AG08396 (cell line): ENCODE data around the gene ADAMTSL1.
A peak's percentile ranks its signal among the peaks of the same experiment; 100 is the strongest.

Experiments
- DNase-seq: peaks from one replicate; pipeline ENCODE4 v3.0.0; 2012; ENCODE audit warnings: low spot score, mixed read lengths

ADAMTSL1 gene

GRCh38 chr9:18660001-18660400 lies 186.0 kb downstream of the ADAMTSL1 start:
- no peak for DNase-seq

DNA sequence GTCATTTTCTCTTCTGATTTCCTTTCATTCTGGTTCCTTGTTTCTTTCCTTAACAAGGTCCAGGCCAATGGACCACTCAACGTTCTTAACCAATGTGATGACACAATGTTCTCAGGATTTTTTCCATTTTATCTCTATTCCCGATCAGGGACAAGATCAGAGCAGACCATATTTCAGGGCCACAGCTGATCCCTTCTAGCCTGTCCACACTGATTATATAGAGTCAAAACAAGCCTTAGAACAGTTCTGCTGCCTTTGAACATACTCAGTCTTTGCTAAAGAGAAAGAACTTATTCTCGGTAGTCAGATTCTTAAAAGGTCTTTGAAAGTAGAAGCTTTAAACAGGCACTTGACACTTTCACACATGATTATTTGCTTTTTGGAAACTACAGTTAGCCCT lies 188.4 kb downstream of the ADAMTSL1 start:
- DNase-seq = no peak

DNA sequence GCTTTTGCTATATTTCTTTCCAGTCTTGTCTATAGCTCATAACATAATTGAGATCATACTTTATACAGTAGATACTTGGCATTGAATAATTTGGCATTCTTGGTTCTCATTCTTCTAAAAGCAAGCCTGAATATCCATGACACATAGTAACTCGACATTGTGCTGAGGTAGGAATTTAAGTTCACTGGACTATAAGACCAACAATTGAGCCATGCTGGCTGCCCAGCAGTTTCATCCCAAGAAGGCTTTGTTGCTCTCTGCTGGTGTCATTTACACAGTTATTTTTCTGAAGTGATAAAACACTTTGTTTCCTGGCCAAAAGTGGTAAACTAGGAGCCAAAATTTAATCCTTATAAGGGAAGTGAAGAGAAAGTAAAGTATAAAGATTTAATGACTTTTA lies 192.0 kb downstream of the ADAMTSL1 start:
- DNase-seq = no peak

- peak; percentile 13 for DNase-seq
Observed at GRCh38 chr9:18666348-18666747, 192.4 kb downstream of the ADAMTSL1 start.

GRCh38 chr9:18666986-18667772 lies 193.2 kb downstream of the ADAMTSL1 start:
- DNase-seq = no peak

- no peak for DNase-seq
Observed at GRCh38 chr9:18668944-18669343, 195.0 kb downstream of the ADAMTSL1 start.

- DNase-seq = no peak
Observed at GRCh38 chr9:18672706-18673105, 198.8 kb downstream of the ADAMTSL1 start.

GRCh38 chr9:18673179-18673578 lies 199.2 kb downstream of the ADAMTSL1 start:
- no peak for DNase-seq

DNA sequence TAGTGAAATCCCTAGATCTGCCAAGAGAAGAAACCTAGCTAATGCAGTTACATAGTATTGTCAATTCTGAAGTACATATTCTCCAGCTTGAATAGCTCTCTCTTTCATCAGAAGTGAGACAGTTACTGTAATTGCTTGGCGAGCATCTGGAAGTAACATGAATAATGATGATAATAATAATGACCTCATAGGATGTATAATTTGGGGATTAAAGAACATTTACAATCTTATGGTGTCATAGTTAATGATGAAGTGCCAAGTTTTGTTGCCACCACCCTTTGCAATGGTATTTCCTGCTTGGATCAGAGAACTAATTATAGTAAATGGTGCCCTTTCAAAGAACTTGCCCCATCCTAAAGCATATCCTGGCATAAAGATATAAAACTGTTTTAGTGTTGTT lies 201.4 kb downstream of the ADAMTSL1 start:
- no peak for DNase-seq

- no peak for DNase-seq
Observed at GRCh38 chr9:18675973-18676372, 202.0 kb downstream of the ADAMTSL1 start.

- no peak for DNase-seq
Observed at GRCh38 chr9:18676525-18676924, 202.6 kb downstream of the ADAMTSL1 start.

DNA sequence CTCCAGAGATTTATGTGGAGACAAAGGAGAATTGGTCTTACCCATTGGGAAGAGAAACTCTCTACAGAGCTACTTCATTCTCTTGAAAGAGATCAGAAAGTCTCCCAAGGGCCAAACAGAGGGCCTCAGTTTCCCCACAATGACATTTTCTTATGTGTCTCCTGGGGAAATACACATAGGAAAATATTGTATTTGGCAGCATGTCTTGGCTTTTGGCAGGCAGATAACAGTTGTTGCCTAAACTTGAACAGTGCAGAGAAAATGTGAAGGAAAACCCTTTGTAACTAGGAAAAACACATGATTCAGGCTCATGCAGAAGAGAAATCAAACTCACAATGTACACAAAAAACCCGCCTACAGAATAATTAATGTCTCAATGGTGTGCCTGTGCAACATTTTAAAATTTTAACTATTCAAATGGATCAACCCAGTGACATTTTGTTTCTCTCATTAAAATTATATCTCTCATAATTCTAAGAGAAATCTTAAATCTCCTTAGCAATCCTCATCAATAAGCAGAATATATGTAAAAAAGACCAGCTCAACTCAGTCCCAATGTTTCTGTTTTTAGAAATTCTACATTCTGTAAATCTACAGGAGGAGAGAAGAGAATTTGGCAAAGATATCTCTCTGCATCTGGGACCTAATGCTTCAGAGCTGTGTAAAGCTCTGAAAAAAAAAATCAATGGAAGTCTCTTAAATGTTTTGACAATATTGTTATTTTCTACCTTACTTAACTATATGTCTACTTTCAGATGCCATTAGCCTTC lies 205.1 kb downstream of the ADAMTSL1 start:
- no peak for DNase-seq

DNA sequence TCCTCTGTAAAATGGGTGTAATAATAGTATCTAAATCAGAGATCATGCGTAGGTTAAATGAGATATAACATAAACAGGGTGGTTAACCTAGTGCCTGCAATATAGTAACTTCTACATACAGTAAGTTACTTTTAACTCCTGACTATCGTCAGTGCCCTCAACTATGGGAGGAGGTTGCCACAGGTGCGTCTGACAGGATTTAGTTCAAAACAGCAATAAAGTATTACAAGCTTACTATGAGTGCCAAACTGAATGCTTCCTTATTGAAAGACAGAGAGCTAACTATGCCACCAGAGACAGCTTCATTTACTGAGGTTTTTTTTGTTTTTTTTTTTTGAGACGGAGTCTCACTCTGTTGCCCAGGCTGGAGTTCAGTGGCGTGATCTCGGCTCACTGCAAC lies 209.0 kb downstream of the ADAMTSL1 start:
- DNase-seq = no peak

GRCh38 chr9:18683312-18683711 lies 209.4 kb downstream of the ADAMTSL1 start:
- no peak for DNase-seq

DNA sequence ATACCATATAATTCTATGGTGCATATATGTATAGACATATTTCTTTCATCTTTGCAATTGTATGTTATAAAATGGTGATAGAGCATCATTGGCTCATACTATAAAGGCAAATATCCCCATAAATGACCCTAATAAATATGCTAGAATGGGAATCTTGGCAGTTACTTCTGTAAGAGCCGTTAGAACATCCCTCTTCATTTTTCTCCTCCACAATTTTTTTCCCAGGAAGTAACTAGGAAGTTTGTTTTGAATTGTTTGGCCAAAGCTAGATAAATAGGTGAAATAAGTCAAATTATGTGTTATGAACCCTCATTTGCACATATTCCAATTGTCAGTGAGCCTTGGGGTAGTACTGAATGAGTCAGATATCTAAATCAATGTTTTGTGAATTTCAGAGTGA lies 209.9 kb downstream of the ADAMTSL1 start:
- DNase-seq = no peak

GRCh38 chr9:18684593-18685317 lies 210.8 kb downstream of the ADAMTSL1 start:
- no peak for DNase-seq

- no peak for DNase-seq
Observed at GRCh38 chr9:18688581-18689565, 214.9 kb downstream of the ADAMTSL1 start.

DNA sequence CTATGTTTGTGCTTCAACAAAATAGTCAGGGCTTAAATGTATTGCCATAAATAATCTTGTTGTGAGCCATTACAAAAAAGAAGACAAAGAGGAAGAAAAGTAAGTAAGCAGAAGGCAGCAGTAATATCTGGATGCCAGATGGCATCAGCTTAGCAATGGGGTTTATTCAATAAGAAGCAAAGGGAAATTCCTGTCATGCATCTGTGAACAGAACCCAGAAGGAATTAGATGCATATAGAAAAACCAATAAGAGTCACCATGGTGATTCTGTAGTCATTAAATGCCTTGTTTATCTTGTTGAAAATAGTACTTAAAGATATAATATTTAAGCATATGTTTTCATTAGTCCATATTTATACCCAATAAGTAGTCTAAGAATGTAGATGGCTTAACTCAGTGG lies 216.0 kb downstream of the ADAMTSL1 start:
- DNase-seq = no peak

- DNase-seq = no peak
Observed at GRCh38 chr9:18692268-18692667, 218.3 kb downstream of the ADAMTSL1 start.

DNA sequence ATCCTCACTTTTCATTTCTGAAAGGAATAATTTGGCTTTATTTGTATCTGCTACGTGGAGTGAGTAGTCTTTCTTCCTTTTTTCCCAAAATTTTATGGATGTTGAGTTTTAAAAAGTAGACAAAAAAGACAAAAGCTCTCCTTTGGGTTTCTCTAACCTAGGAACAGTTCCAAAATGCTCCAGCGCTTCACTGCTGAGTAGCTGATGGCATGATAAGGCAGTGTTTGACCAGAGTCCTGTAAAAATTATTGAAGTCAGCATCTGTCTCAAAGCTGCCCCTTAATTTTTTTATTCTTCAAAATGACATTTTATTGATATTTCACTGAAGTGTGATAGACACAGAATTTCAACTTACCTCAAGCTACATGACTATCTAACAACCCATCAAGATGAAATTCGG lies 219.0 kb downstream of the ADAMTSL1 start:
- DNase-seq = no peak

DNA sequence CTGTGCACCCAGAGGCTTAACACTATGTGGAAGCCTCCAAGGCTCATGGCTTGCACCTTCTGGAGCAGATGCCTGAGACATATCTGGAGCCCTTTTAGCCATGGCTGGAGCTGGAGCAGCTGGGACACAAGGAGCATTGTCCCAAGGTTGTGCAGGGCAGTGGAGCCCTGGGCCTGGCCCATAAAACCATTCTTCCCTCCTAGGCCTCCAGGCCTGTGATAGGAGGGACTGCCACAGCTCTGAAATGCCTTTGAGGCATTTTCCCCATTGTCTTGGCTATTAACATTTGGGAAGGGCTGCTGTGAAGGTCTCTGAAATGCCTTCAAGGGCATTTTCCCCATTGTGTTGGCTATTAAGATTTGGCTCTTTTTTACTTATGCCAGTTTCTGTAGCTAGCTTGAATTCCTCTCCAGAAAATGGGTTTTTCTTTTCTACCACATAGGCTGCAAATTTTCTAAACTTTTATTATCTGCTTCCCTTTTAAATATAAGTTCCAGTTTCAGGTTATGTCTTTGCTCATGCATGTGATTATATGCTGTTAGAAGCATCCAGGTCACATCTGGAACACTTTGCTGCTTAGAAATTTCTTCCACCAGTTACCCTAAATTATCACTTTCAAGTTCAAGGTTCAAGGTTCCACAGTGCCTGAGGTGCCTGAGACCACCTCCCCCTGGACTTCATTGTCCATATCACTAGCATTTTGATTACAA lies 221.2 kb downstream of the ADAMTSL1 start:
- no peak for DNase-seq
